ENCODE data around the gene DCXR. TPM values are rescaled to one million over a fixed set of nuclear protein-coding genes. Genes with fewer than 3 reads are reported as not detected.

DCXR gene
- total and polyA plus RNA-seq, 2 of the 13 experiments (the other 11 are each of a cell fraction or from before 2014, with no cell fraction given): 287 to 311 TPM

GRCh38 chr17:82065638-82066303, 28.3 kb upstream of the DCXR start, which contains the start of gene DUS1L (continued):
- no peak for TF ChIP-seq DBP (CRISPR knock-in tag; IDR thresholded peaks at IDR 0.05; ENCODE audit: not compliant biosample characterization)
- peak; percentile 92; the same call in 1 of the 2 replicates for TF ChIP-seq MIER3 (CRISPR knock-in tag; IDR thresholded peaks at IDR 0.05; ENCODE audit: borderline replicate concordance)
- no peak for TF ChIP-seq DNMT3B (CRISPR knock-in tag; conservative IDR thresholded peaks at IDR 0.05)
- peak; percentile 85 for TF ChIP-seq NFAT5 (CRISPR knock-in tag; IDR thresholded peaks at IDR 0.05)
- no peak for TF ChIP-seq ZNF263 (CRISPR knock-in tag; IDR thresholded peaks at IDR 0.05)
- TF ChIP-seq ZSCAN12 (CRISPR knock-in tag; IDR thresholded peaks at IDR 0.05): peak; percentile 66; the same call in 1 of the 2 replicates
- TF ChIP-seq NAIF1 (CRISPR knock-in tag; IDR thresholded peaks at IDR 0.05; ENCODE audit: borderline replicate concordance): peak; percentile 52; the same call in 1 of the 2 replicates
- TF ChIP-seq RARG (CRISPR knock-in tag; IDR thresholded peaks at IDR 0.05; ENCODE audit: low read depth): no peak
- no peak for TF ChIP-seq ZNF775 (CRISPR knock-in tag; IDR thresholded peaks at IDR 0.05; ENCODE audit: borderline replicate concordance)
- TF ChIP-seq FOSL1 (CRISPR knock-in tag; IDR thresholded peaks at IDR 0.05; ENCODE audit: borderline replicate concordance): no peak
- no peak for TF ChIP-seq SOX6 (IDR thresholded peaks at IDR 0.05)
- TF ChIP-seq SOX6 (CRISPR knock-in tag; IDR thresholded peaks at IDR 0.05): no peak; the same call in 1 of the 2 replicates
- peak; percentile 91; the same call in 1 of the 2 replicates for TF ChIP-seq ZNF451 (CRISPR knock-in tag; IDR thresholded peaks at IDR 0.05)
- TF ChIP-seq ZNF562 (CRISPR knock-in tag; IDR thresholded peaks at IDR 0.05; ENCODE audit: borderline replicate concordance): no peak; the same call in 1 of the 2 replicates
- TF ChIP-seq MIER2 (CRISPR knock-in tag; IDR thresholded peaks at IDR 0.05): 0 out of 2 replicates have a peak, but pooled peaks have one; percentile 34
- no peak for TF ChIP-seq GLMP (CRISPR knock-in tag; IDR thresholded peaks at IDR 0.05; ENCODE audit: borderline replicate concordance)
- TF ChIP-seq RARA (CRISPR knock-in tag; IDR thresholded peaks at IDR 0.05): peak; percentile 73
- TF ChIP-seq ZNF75D (CRISPR knock-in tag; IDR thresholded peaks at IDR 0.05; ENCODE audit: borderline replicate concordance): peak; percentile 63; the same call in 1 of the 2 replicates
- TF ChIP-seq NCOA1 (CRISPR knock-in tag; IDR thresholded peaks at IDR 0.05): peak; percentile 58; the same call in 1 of the 2 replicates
- TF ChIP-seq NCOA2 (CRISPR knock-in tag; IDR thresholded peaks at IDR 0.05): peak; percentile 67; the same call in 1 of the 2 replicates
- TF ChIP-seq ZNF556 (CRISPR knock-in tag; IDR thresholded peaks at IDR 0.05; ENCODE audit: borderline replicate concordance): peak; percentile 97
- peak; percentile 73 for TF ChIP-seq CCAR2 (optimal IDR thresholded peaks at IDR 0.05; ENCODE audit: low read depth, low read length)
- peak; percentile 88; the same call in 1 of the 2 replicates for TF ChIP-seq ZSCAN21 (CRISPR knock-in tag; IDR thresholded peaks at IDR 0.05; ENCODE audit: borderline replicate concordance)
- TF ChIP-seq ZNF207 (IDR thresholded peaks at IDR 0.05; ENCODE audit: borderline replicate concordance): no peak
- TF ChIP-seq PLRG1 (conservative IDR thresholded peaks at IDR 0.05): no peak
